GM21723 (cell line): ENCODE data around the gene FRYL.

Experiments
- ATAC-seq: cut with Tn5 transposase; IDR thresholded peaks from one replicate; pipeline ENCODE4 v1.9.1; 2021; ENCODE audit warnings: mild to moderate bottlenecking, moderate library complexity; ENCODE audit not compliant: unreplicated experiment

The FRYL gene

DNA sequence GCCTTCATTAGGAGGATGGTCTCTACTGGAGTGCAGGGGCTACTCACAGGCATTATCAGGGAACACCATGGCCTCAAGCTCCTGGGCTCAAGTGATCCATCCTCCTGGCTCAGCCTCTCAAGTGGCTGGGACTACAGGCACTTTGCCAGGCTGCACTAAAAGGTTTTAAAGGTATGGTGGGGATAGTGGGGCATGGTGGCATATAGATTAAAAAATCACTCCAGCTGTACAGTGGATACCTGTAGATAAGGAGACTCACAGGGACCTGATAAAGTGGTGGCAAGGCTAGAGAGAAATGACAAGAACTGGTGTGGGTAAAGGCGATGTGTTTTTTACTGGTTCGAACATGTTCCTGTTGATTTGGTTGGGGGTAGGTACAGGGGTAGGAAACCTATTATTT lies 284.1 kb downstream of the FRYL start:
- ATAC-seq, result no peak

DNA sequence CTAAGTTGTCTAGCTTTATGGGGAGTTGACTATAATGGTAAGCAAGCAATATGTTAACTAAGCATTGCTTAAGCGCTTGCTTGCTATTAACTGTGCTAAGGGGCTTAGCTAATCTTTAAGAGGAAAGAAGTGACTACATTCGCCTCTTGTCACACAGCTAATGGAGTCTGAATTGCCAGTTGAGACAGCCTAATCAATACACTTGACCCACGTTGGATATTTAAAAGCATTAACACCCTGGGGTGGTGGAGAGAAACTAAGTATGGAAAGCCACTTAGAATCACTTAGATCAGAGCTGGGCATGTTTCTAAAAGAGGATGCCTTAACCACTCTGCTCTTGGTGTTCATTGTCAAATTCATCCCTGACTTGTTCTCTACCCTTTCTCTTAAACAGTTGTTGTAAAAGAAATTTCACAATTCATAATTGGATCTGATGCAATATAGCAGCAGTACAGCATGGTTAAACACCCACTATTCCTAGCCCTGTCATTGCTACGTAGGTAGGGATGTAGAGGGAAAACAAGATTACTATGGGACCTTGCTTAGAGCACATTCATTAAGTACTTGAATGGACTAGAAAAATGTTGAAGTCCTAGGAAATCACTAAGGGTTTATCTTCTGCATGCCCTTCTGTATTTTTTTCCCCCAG lies 286.5 kb downstream of the FRYL start:
- no peak for ATAC-seq

DNA sequence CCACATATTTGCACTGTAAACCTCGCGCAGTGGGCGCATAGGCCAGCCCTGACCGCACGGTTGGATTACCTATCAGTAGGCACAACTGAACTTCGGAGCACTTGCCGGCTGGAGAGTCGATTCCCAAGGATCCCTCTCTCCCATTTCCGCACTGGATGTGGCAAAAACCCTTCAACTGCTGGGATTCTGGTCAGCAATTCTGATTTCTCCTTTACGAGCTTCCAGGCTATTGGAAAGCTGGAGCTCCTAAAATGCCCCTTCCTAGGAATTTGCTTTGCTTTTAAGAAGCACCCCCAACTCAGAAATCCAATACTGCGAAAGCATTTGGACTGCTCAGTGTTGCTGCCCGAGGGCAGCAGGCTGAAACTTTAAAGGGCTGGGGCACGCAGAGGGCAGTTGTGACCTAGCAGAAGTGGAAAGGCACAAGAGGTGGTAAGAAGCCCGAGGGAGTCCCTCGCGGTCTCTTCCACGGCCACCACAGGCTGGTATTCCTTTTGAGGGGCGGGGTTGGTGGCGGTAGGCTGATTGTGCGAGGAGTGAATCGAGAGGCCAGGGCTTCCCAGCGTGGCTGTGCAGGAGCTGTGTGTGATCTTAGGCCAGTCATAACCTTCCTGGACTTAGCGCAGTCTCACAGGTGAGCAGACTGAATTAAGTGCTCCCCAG lies 288.4 kb downstream of the FRYL start:
- no peak for ATAC-seq

DNA sequence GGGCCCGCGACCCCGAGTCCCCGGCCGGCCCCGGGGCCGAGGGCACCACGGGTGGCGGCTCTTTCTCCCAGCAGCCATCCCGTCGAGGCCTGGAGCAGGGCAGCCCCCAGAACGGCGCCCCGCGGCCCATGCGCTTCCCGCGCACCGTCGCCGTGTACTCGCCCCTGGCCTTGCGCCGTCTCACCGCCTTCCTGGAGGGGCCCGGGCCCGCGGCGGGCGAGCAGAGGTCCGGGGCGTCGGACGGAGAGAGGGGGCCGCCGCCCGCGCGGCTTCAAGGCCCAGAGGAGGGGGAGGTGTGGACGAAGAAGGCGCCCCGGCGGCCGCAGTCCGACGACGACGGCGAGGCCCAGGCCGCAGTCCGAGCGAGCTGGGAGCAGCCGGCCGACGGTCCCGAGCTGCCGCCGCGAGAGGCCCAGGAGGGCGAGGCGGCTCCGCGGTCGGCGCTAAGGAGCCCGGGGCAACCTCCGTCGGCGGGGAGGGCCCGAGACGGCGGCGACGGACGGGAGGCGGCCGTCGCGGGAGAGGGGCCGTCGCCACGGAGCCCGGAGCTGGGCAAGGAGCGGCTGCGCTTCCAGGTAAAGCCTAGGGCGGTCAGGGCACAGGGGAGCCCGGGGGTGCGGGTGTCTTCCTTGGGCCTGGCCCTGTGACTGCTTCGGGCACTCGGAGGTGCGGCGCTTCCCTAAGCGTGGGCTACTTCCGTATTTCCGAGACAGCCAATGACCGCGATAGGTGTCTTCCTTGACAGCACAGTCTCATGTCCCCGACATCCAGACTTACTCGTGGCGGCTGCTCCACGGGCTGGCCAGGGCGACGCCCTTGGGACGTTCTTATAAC lies 289.2 kb downstream of the FRYL start:
- no peak for ATAC-seq

DNA sequence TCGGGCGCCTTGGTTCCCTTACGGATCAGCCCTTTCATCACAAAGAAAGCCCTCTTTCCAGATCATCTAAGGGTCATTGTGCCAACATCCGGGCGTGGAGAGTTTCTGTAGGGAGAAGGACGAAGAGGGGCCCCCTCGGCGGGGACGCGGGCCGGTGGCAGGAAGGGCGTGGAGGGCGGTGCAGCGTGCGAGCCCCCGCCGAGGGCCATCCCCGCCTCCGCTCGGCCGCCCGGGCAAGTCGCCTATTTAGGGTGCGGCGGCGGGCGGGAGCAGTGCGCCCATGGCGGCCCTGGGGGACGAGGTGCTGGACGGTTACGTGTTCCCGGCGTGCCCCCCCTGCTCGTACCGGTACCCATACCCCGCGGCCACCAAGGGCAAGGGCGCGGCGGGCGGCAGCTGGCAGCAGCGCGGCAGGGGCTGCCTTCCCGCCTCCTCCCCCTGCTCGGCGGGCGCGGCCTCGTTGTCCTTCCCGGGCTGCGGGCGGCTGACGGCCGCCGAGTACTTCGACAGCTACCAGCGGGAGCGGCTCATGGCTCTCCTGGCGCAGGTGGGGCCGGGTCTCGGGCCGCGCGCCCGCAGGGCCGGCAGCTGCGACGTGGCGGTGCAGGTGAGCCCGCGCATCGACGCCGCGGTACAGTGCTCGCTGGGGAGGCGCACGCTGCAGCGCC lies 289.9 kb downstream of the FRYL start, which contains the start of gene ZAR1:
ZAR1 (plus strand) TSS at position 241 of the 668 bp plus-strand sequence; CDS start at position 281, 40 bp downstream.
- ATAC-seq, result no peak

DNA sequence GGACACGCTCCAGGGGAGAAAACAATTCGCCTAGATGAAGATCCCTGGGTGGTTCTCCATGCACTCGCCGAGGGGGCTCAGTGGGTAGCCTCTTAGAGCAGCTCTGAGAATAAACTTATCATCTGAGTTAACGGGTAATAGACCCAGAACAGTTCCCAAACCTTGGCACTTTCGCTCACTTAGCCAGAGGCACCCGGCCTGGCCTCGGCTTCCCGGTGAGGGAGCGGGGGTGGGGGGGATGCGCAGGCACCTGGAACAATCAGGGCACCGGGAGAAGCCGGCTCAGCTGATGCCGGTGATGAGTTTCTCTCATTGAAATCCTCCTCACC lies 290.4 kb downstream of the FRYL start:
- no peak for ATAC-seq

DNA sequence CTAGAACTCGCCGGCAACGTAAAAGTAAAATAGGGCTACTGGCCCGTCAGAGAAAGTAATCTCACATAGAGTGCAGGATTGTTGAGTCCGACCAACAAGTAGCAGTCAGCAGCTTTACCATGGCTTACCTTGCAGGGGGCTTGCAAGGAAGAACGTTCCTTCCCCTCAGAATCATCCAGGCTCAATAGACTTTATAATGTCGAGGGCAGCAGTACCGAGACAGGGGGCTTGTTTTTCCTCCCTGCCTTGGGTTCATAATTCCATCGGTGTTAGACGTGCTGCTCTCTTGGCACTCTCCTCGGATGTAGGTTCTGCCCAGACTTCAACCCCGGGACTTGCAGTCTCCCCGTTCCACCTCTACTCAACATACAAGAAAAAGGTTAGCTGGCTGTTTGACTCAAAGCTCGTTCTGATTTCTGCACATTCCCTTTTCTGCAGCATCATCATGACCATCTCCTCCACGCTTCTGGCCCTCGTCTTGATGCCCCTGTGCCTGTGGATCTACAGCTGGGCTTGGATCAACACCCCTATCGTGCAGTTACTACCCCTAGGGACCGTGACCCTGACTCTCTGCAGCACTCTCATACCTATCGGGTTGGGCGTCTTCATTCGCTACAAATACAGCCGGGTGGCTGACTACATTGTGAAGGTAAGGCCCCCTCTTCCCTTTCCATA lies 295.4 kb downstream of the FRYL start:
- ATAC-seq, result no peak

DNA sequence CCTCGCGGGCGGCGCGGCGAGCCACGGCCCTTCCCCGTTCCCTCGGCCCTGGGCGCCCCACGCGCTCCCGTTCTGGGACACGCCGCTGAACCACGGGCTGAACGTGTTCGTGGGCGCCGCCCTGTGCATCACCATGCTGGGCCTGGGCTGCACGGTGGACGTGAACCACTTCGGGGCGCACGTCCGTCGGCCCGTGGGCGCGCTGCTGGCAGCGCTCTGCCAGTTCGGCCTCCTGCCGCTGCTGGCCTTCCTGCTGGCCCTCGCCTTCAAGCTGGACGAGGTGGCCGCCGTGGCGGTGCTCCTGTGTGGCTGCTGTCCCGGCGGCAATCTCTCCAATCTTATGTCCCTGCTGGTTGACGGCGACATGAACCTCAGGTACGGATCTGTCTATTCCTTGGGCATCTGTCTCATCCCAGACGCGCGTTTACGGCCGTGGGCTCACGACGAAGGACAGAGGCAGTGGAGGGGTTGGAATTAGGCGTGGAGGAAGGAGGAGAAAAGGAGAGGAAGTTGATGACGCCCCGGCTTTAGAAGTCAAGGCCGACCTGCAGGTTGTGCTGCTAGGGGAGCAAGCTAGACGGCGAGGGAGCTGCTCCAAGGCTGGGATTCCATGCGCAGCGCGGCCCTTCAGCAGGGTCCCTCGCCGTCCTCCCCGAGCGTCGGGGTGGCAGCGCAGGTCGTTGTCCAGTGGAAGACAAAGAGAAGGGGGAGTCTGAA lies 296.1 kb downstream of the FRYL start:
- no peak for ATAC-seq

DNA sequence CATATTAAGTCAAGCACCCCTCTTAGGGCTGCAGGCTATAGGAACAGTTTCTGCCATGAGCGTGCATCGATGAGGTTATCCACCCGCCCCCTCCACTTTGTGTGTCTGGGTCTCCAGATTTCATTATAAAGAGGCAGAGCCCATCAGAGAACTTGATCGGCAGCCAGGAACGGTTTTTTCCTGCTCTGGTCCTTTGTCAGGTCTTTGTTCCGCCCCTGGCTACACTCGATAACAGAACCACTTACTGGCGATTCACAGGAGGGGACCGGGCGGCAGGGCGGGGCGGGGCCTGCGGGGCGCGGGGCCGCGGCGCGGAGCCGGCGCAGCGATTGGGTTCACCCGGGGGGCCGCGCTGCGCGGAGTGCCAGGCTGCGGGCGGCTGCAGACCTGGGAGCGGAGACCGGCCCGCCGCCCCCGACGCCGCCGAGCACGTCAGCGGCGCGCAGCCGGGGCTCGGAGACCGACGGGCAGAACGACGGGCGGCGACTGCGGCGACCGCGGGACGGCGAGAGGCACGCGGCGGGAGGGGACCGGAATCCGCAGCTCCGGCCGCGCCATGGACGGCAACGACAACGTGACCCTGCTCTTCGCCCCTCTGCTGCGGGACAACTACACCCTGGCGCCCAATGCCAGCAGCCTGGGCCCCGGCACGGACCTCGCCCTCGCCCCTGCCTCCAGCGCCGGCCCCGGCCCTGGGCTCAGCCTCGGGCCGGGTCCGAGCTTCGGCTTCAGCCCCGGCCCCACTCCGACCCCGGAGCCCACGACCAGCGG lies 296.9 kb downstream of the FRYL start, which contains the start of gene SLC10A4:
SLC10A4 (plus strand) TSS at position 338 of the 771 bp plus-strand sequence; CDS start at position 557, 219 bp downstream.
- no peak for ATAC-seq

DNA sequence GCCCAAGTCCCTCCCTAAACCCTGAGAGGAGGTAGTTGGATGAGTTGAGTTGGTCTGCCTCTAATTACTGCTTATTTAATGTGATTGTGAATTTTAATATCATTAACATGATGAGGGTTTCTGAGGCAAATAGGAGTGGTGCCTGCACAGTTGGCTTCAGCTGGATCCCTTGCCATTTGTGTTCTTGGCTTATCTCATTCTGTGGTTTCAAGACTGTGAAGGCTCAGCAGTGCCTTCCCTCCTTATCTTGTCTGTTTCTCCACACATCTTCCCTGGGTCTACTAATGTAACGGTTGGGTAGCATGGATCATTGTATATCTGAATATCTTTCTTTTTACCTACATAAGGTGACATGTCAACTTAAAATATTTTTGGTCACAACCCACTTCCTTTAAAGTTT lies 298.5 kb downstream of the FRYL start:
- no peak for ATAC-seq

DNA sequence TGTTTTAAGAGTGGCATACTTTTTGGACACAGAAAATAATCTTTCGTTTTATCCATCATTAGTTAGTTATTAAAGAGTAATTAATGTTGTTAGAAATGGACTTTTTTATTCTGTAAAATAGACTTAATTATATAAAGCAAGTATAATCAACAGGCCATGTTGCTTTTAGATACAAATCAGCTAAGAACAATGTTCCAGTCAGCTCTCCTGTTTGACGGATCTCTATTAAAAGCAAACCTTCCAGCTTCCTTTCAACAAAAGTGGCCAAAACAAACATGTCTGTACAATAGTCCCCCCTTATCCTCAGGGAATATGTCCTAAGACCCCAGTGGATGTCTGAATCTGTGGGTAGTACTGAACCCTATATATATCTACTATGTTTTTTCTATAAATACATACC lies 301.8 kb downstream of the FRYL start:
- no peak for ATAC-seq

DNA sequence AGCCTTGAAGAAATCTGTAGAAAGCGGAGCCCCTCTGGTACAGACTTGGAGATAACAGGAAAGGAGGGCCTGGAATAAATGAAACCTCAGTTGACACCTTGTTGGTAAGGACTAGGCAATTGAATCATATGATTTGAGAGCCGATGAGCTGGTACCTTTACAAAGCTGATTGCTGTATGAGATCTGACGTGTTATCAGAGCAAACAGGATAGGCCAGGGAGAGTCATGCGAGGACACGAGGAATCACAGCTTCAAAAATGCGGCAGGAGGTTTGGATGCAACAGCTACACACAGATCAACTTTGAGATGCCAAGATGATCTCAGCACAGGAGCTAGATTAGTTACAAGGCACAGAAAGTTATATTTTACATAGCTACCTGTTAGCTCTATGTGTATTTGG lies 304.3 kb downstream of the FRYL start:
- no peak for ATAC-seq

DNA sequence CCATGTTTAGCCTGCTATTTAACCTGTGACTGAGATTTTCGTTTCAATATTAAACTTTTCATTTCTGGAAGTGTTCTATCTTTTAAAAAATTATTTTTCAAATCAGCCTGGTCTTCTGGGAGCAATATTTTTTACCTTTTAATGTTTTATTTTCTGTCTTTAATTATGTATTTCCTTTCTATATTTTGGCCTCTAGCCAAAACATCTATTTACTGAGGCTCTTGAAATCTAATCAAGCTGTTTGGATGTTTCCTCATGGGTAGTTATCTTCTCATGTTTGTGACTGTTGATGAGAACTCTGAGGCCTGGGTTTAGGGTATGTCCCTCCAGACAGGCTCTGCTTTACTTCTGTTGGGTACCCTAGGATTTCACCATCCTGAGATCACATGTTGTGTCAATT lies 307.3 kb downstream of the FRYL start:
- no peak for ATAC-seq

DNA sequence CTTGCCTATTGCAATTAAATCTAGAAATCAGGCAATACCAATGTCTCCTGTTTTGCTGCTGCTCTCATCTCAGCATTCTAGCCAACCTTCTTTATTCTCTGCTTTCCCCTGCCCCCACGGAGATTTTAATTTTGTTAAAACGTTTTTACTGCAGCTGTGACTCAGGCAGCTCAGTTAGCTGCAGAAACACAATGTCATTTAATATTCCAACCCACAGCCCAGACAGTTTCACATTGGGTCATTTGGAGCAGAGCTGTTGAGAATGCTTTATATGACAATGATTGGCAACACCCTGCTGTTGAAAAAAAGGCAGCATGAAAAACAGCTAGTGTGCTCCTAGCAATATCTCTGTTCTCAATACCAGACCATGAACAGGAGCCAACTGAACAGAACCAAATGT lies 309.5 kb downstream of the FRYL start:
- no peak for ATAC-seq

DNA sequence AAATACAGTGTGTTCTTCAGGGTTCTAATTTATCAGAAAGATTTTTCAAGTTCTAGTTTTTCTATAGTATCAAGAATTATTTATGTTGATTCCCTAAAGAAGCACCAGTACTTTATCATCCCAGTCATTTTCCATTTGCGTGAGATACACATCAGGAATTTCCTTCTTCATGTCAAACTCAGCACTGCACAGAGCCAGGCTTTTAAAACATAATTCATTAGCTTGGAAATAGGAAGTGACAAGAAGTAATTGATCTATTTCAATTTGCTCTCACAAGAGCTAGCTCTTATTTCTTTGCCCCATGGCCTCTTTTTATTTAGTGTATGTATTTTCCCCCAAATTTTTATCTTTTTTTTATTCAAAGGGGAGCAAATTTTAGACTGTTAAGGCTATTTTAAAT lies 309.9 kb downstream of the FRYL start:
- no peak for ATAC-seq

DNA sequence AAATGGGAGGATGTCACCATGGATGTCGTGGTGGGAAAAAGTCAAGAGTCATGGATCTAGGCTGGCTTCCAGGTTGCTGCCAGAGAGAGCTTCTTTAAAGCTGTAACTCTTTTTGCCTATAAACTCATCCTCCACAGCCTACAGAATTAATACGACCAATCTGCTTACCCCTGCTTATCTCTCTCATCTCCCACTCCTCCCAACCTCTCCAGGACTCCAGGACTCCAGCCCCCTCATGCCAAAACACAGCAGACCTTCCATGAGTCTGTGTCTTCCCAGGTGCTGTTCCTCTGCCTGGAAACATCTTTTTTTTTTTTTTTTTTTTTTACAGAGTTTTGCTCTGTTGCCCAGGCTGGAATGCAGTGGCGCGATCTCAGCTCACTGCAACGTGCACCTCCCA lies 312.2 kb downstream of the FRYL start:
- no peak for ATAC-seq

DNA sequence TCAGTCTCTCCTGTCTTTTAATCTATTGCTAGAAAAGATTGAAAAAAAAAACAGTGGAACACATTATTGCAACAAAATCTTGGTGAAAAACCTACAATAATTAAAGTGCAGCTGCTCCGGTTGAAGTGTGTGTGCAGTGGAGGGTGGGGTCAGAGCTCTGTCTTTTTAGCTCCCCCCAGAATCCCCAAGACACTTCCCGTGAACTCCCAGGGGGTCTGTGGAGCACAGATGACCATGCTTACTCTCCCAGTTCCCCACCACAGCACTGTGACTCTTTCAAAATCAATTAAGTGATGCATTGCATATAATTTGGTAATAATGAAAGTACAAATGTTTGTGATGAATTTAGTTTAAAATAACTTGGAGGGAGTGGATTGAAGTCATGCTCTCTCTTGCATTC lies 312.6 kb downstream of the FRYL start:
- ATAC-seq, result no peak

DNA sequence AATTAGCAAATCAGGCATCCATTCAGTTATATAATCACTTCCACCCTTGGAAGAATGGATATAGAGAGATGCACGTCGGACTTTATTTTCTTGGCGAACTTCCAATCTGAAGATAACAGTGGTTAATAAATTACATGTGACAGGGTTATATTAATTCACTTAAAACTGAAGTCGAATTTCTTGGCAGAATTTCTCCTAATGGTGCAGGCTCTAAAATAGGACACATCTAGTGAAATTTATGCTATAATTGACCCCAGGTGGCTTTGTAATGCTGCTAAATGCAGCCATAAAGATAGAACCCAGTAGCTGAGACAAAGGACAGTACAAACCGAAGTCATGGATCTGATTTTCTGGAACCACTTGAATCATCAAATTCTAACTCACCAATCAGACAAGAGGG lies 317.7 kb downstream of the FRYL start:
- ATAC-seq, result no peak

DNA sequence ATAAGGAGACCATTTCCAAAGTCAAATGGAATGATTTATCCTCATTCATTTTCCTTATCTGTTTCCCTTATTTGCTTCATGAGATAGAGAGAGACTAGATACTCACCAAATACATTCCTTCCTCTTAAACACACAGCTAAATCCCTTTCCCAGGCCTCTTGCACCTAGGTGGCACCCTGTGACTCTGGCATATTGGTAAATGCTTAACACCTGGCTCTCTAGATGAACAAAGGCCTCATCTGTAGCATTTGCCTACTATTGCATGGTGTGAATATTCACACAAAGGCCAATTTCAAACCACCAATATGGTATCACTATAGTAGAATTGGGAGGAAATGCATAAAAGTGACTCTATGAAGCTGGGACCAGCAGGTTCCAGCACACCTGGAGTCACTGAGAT lies 319.1 kb downstream of the FRYL start:
- ATAC-seq, result no peak
